Measurements from ENCODE around the gene KDM5C.
"Not testable (repeated sequence)": the region's sequence is repeated elsewhere in the genome, so short reads cannot be mapped to it uniquely, and the experiment has no call there.

KDM5C gene

GRCh38 chrX:53184836-53185235, 40.2 kb downstream of the KDM5C start:
- no peaks in the 10 kb centered on the region for H3K27me3 Mint-ChIP-seq
- H3K36me3 Mint-ChIP-seq = no peaks in the 10 kb centered on the region
- H3K9me3 Mint-ChIP-seq = no peaks in the 10 kb centered on the region
- H3K27ac Mint-ChIP-seq = no peak overlapping the region
- no peak overlapping the region for H3K4me3 Mint-ChIP-seq
- no peaks in the 10 kb centered on the region for H3K4me1 Mint-ChIP-seq
- no peak for ATAC-seq

- Mint-ChIP-seq H3K4me3 (no peak overlapping the region), H3K36me3 (peaks cover 5% of the 10 kb centered on the region), H3K4me1 (no peaks in the 10 kb centered on the region), H3K9me3 (peaks cover 7% of the 10 kb centered on the region), H3K27ac (no peak overlapping the region), H3K27me3 (no peaks in the 10 kb centered on the region)
- no peak for ATAC-seq
Measured at GRCh38 chrX:53171356-53171755, 53.7 kb downstream of the KDM5C start.

GRCh38 chrX:53166103-53166502, 58.9 kb downstream of the KDM5C start:
- no peak overlapping the region for H3K27ac Mint-ChIP-seq
- H3K4me3 Mint-ChIP-seq = no peak overlapping the region
- no peaks in the 10 kb centered on the region for H3K9me3 Mint-ChIP-seq
- no peaks in the 10 kb centered on the region for H3K36me3 Mint-ChIP-seq
- no peak for ATAC-seq
- no peaks in the 10 kb centered on the region for H3K4me1 Mint-ChIP-seq
- no peaks in the 10 kb centered on the region for H3K27me3 Mint-ChIP-seq

GRCh38 chrX:53164566-53164965, 60.4 kb downstream of the KDM5C start:
- not testable (repeated sequence) for ATAC-seq, H3K36me3 Mint-ChIP-seq, H3K4me3 Mint-ChIP-seq, H3K9me3 Mint-ChIP-seq, H3K4me1 Mint-ChIP-seq, H3K27me3 Mint-ChIP-seq, H3K27ac Mint-ChIP-seq

- no peak for ATAC-seq
- Mint-ChIP-seq H3K4me3 (no peak overlapping the region), H3K4me1 (no peaks in the 10 kb centered on the region), H3K27me3 (no peaks in the 10 kb centered on the region), H3K27ac (no peak overlapping the region), H3K36me3 (peaks cover 5% of the 10 kb centered on the region), H3K9me3 (no peaks in the 10 kb centered on the region)
Measured at GRCh38 chrX:53163436-53163835, 61.6 kb downstream of the KDM5C start.

GRCh38 chrX:53160297-53160983, 64.6 kb downstream of the KDM5C start:
- H3K9me3 Mint-ChIP-seq = no peaks in the 10 kb centered on the region
- H3K36me3 Mint-ChIP-seq = peaks cover 10% of the 10 kb centered on the region
- no peak overlapping the region for H3K27ac Mint-ChIP-seq
- no peak for ATAC-seq
- no peaks in the 10 kb centered on the region for H3K4me1 Mint-ChIP-seq
- no peak overlapping the region for H3K4me3 Mint-ChIP-seq
- no peaks in the 10 kb centered on the region for H3K27me3 Mint-ChIP-seq

GRCh38 chrX:53159184-53159583, 65.8 kb downstream of the KDM5C start:
- no peaks in the 10 kb centered on the region for H3K9me3 Mint-ChIP-seq
- ATAC-seq = no peak

GRCh38 chrX:53156207-53156596, 68.8 kb downstream of the KDM5C start:
- no peak overlapping the region for H3K4me3 Mint-ChIP-seq
- no peaks in the 10 kb centered on the region for H3K4me1 Mint-ChIP-seq
- H3K36me3 Mint-ChIP-seq = peaks cover 17% of the 10 kb centered on the region
- no peaks in the 10 kb centered on the region for H3K9me3 Mint-ChIP-seq
- no peak for ATAC-seq
- H3K27me3 Mint-ChIP-seq = no peaks in the 10 kb centered on the region
- H3K27ac Mint-ChIP-seq = no peak overlapping the region

More at GRCh38 chrX:53159184-53159583, 65.8 kb downstream of the KDM5C start:
- Mint-ChIP-seq H3K4me1 (no peaks in the 10 kb centered on the region), H3K27ac (no peak overlapping the region), H3K27me3 (no peaks in the 10 kb centered on the region), H3K4me3 (no peak overlapping the region), H3K36me3 (peaks cover 11% of the 10 kb centered on the region)

GRCh38 chrX:53155512-53156206, 69.3 kb downstream of the KDM5C start:
- no peaks in the 10 kb centered on the region for H3K27me3 Mint-ChIP-seq
- H3K4me1 Mint-ChIP-seq = no peaks in the 10 kb centered on the region
- no peak for ATAC-seq
- peaks cover 17% of the 10 kb centered on the region for H3K36me3 Mint-ChIP-seq
- no peak overlapping the region for H3K4me3 Mint-ChIP-seq
- no peak overlapping the region for H3K27ac Mint-ChIP-seq
- no peaks in the 10 kb centered on the region for H3K9me3 Mint-ChIP-seq

GRCh38 chrX:53153581-53153980, 71.4 kb downstream of the KDM5C start:
- Mint-ChIP-seq H3K27me3 (no peaks in the 10 kb centered on the region), H3K4me1 (no peaks in the 10 kb centered on the region), H3K27ac (no peak overlapping the region), H3K4me3 (no peak overlapping the region), H3K9me3 (no peaks in the 10 kb centered on the region), H3K36me3 (peaks cover 12% of the 10 kb centered on the region)
- ATAC-seq = no peak

All from stimulated activated memory B cell treated with anti-CD40 and anti-IgM and Interleukin-4, amounts not matched to agents 10 μg/mL and 1 μg/mL and 100 μg/mL, for 72 hours (primary cell).